ENCODE data around the gene PHYHIPL.

Gene PHYHIPL

GRCh38 chr10:59283456-59284091 lies 107.1 kb downstream of the PHYHIPL start:
- no peaks in the 10 kb centered on the region for H4K20me1 ChIP-seq (ENCODE audit: insufficient read depth, low read length)
- no peaks in the 10 kb centered on the region for H3K79me2 ChIP-seq (ENCODE audit: low read length)
- no peaks in the 10 kb centered on the region for H3K9me2 ChIP-seq (replicated peaks; ENCODE audit: insufficient read depth, low read length)
- H3K9me3 ChIP-seq (replicated peaks; ENCODE audit: insufficient read depth, low read length): no peaks in the 10 kb centered on the region
- H2AFZ ChIP-seq (ENCODE audit: low read length): no peak overlapping the region
- no peak overlapping the region for H3K4me2 ChIP-seq (ENCODE audit: low read depth, low read length)
- no peaks in the 10 kb centered on the region for H3K4me1 ChIP-seq (ENCODE audit: low read length)
- no peak for TF ChIP-seq EZH2 (optimal IDR thresholded peaks at IDR 0.05; ENCODE audit: low read depth, low read length)
- no peak for TF ChIP-seq EZH2phosphoT487 (IDR thresholded peaks at IDR 0.05; ENCODE audit: low read length)
- no peak for TF ChIP-seq CTCF (IDR thresholded peaks at IDR 0.05; ENCODE audit: low read length)
- H3K9ac ChIP-seq (ENCODE audit: low read length): no peak overlapping the region
- H3K27ac ChIP-seq (ENCODE audit: low read length): no peak overlapping the region
- no peak overlapping the region for H3K4me3 ChIP-seq (ENCODE audit: low read length)
- DNase-seq: no peak
- no peaks in the 10 kb centered on the region for H3K36me3 ChIP-seq (replicated peaks; ENCODE audit: insufficient read depth, low read length)
- H3K27me3 ChIP-seq (replicated peaks; ENCODE audit: insufficient read depth, low read length): no peaks in the 10 kb centered on the region
- H3F3A ChIP-seq (ENCODE audit: insufficient read depth, low read length): no peaks in the 10 kb centered on the region

GRCh38 chr10:59284118-59284975 lies 107.9 kb downstream of the PHYHIPL start:
- H3K9me2 ChIP-seq (replicated peaks; ENCODE audit: insufficient read depth, low read length): no peaks in the 10 kb centered on the region
- H3K4me1 ChIP-seq (ENCODE audit: low read length): no peaks in the 10 kb centered on the region
- no peak overlapping the region for H3K4me2 ChIP-seq (ENCODE audit: low read depth, low read length)
- H3K27ac ChIP-seq (ENCODE audit: low read length): no peak overlapping the region
- H3F3A ChIP-seq (ENCODE audit: insufficient read depth, low read length): no peaks in the 10 kb centered on the region
- no peak for DNase-seq
- no peak for TF ChIP-seq CTCF (IDR thresholded peaks at IDR 0.05; ENCODE audit: low read length)
- TF ChIP-seq EZH2 (optimal IDR thresholded peaks at IDR 0.05; ENCODE audit: low read depth, low read length): no peak
- no peak for TF ChIP-seq EZH2phosphoT487 (IDR thresholded peaks at IDR 0.05; ENCODE audit: low read length)
- no peaks in the 10 kb centered on the region for H4K20me1 ChIP-seq (ENCODE audit: insufficient read depth, low read length)
- H3K9me3 ChIP-seq (replicated peaks; ENCODE audit: insufficient read depth, low read length): no peaks in the 10 kb centered on the region
- H2AFZ ChIP-seq (ENCODE audit: low read length): no peak overlapping the region
- no peaks in the 10 kb centered on the region for H3K79me2 ChIP-seq (ENCODE audit: low read length)
- H3K36me3 ChIP-seq (replicated peaks; ENCODE audit: insufficient read depth, low read length): no peaks in the 10 kb centered on the region
- H3K27me3 ChIP-seq (replicated peaks; ENCODE audit: insufficient read depth, low read length): no peaks in the 10 kb centered on the region
- no peak overlapping the region for H3K4me3 ChIP-seq (ENCODE audit: low read length)
- H3K9ac ChIP-seq (ENCODE audit: low read length): no peak overlapping the region

- no peak overlapping the region for H3K4me3 ChIP-seq (ENCODE audit: low read length)
- H3K9me3 ChIP-seq (replicated peaks; ENCODE audit: insufficient read depth, low read length): no peaks in the 10 kb centered on the region
- DNase-seq: no peak
- no peaks in the 10 kb centered on the region for H3K4me1 ChIP-seq (ENCODE audit: low read length)
- H3K36me3 ChIP-seq (replicated peaks; ENCODE audit: insufficient read depth, low read length): no peaks in the 10 kb centered on the region
- no peak overlapping the region for H3K27ac ChIP-seq (ENCODE audit: low read length)
- no peaks in the 10 kb centered on the region for H4K20me1 ChIP-seq (ENCODE audit: insufficient read depth, low read length)
- H3K27me3 ChIP-seq (replicated peaks; ENCODE audit: insufficient read depth, low read length): no peaks in the 10 kb centered on the region
- H3K4me2 ChIP-seq (ENCODE audit: low read depth, low read length): no peak overlapping the region
- H3K79me2 ChIP-seq (ENCODE audit: low read length): no peaks in the 10 kb centered on the region
- H3F3A ChIP-seq (ENCODE audit: insufficient read depth, low read length): no peaks in the 10 kb centered on the region
- H3K9ac ChIP-seq (ENCODE audit: low read length): no peak overlapping the region
- no peaks in the 10 kb centered on the region for H3K9me2 ChIP-seq (replicated peaks; ENCODE audit: insufficient read depth, low read length)
- H2AFZ ChIP-seq (ENCODE audit: low read length): no peak overlapping the region
- no peak for TF ChIP-seq CTCF (IDR thresholded peaks at IDR 0.05; ENCODE audit: low read length)
- TF ChIP-seq EZH2 (optimal IDR thresholded peaks at IDR 0.05; ENCODE audit: low read depth, low read length): no peak
- TF ChIP-seq EZH2phosphoT487 (IDR thresholded peaks at IDR 0.05; ENCODE audit: low read length): no peak
Observed at GRCh38 chr10:59285073-59285472, 108.6 kb downstream of the PHYHIPL start.

Measured in MM.1S (cell line).